IPS-20b (cell line): ENCODE data around the gene NFAT5.
A peak's percentile ranks its signal among the peaks of the same experiment; 100 is the strongest.
"Not testable (repeated sequence)": the region's sequence is repeated elsewhere in the genome, so short reads cannot be mapped to it uniquely, and the experiment has no call there.

Experiments
- H3K27ac ChIP-seq: one replicate; pipeline ENCODE4 v1.5.1; 2013; ENCODE audit warnings: low read length
- H3K27me3 ChIP-seq: 2 replicates; pipeline ENCODE4 v1.6.1; 2013; ENCODE audit warnings: mild to moderate bottlenecking, low read length, inconsistent platforms; ENCODE audit not compliant: insufficient read depth
- H3K36me3 ChIP-seq: 2 replicates; pipeline ENCODE4 v1.6.1; 2013; ENCODE audit warnings: low read depth, mild to moderate bottlenecking, inconsistent platforms, low read length, moderate library complexity; ENCODE audit not compliant: insufficient read depth
- H3K4me1 ChIP-seq: 2 replicates; pipeline ENCODE4 v1.6.1; 2013; ENCODE audit warnings: mild to moderate bottlenecking, control low read depth, inconsistent platforms, low read length, moderate library complexity; ENCODE audit not compliant: insufficient read depth
- H3K4me3 ChIP-seq: 2 replicates; pipeline ENCODE4 v1.5.1; 2013; ENCODE audit warnings: mild to moderate bottlenecking, low read length, inconsistent platforms
- H3K9ac ChIP-seq: 2 replicates; pipeline ENCODE4 v1.6.1; 2013; ENCODE audit warnings: low read depth, mild to moderate bottlenecking, inconsistent platforms, low read length, moderate library complexity
- H3K9me3 ChIP-seq: 2 replicates; pipeline ENCODE4 v1.6.1; 2013; ENCODE audit warnings: mild to moderate bottlenecking, low read depth, low read length, inconsistent platforms; ENCODE audit not compliant: insufficient read depth

NFAT5 gene, protein sequence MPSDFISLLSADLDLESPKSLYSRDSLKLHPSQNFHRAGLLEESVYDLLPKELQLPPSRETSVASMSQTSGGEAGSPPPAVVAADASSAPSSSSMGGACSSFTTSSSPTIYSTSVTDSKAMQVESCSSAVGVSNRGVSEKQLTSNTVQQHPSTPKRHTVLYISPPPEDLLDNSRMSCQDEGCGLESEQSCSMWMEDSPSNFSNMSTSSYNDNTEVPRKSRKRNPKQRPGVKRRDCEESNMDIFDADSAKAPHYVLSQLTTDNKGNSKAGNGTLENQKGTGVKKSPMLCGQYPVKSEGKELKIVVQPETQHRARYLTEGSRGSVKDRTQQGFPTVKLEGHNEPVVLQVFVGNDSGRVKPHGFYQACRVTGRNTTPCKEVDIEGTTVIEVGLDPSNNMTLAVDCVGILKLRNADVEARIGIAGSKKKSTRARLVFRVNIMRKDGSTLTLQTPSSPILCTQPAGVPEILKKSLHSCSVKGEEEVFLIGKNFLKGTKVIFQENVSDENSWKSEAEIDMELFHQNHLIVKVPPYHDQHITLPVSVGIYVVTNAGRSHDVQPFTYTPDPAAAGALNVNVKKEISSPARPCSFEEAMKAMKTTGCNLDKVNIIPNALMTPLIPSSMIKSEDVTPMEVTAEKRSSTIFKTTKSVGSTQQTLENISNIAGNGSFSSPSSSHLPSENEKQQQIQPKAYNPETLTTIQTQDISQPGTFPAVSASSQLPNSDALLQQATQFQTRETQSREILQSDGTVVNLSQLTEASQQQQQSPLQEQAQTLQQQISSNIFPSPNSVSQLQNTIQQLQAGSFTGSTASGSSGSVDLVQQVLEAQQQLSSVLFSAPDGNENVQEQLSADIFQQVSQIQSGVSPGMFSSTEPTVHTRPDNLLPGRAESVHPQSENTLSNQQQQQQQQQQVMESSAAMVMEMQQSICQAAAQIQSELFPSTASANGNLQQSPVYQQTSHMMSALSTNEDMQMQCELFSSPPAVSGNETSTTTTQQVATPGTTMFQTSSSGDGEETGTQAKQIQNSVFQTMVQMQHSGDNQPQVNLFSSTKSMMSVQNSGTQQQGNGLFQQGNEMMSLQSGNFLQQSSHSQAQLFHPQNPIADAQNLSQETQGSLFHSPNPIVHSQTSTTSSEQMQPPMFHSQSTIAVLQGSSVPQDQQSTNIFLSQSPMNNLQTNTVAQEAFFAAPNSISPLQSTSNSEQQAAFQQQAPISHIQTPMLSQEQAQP (N-terminal part only)

DNA sequence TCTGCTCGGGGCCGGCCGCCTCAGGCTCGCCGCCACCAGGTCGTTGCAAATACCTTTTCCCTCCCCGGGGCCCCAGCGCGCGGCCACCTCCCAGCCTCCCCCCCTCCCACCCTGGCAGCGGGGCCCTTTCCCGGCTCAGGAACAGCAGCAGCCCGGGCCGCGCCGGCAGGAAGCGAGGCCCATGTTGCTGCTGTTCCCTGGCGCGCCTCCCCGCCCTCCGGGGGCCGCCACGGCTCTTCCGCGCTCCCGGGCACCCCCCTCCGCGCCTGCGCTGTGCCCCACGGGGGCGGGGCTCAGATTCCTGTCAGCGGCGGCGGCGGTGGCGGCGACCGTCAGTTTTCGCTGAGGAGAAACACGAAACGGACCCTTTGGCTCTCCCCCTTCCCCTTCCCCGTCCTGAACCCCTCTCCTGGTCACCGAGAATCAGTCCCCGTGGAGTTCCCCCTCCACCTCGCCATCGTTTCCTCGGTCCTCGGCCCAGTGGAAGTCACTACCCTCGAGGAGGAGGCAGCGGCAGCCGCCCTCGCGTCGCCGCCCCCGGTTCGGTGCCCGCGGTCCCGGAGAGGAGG is at the start of gene NFAT5:
NFAT5 (plus strand) TSS at position 296 of the 569 bp plus-strand sequence. CDS start 336 bp downstream, outside the sequence.
- Histone ChIP-seq H3K4me1 (peaks cover 32% of the 10 kb centered on the region), H3K27ac (peak within 1 kb of the TSS; percentile 34)

GRCh38 chr16:69517914-69518313 is 47.9 kb upstream of the NFAT5 start:
- H3K9ac ChIP-seq, H3K4me3 ChIP-seq, H3K4me1 ChIP-seq, H3K36me3 ChIP-seq, H3K27me3 ChIP-seq, H3K27ac ChIP-seq, H3K9me3 ChIP-seq: not testable (repeated sequence)

More for the DNA sequence above, at the start of gene NFAT5:
- H3K27me3 ChIP-seq = no peaks in the 10 kb centered on the region
- no peaks in the 10 kb centered on the region for H3K9me3 ChIP-seq
- H3K9ac ChIP-seq = peak within 1 kb of the TSS; percentile 88
- H3K4me3 ChIP-seq = peak within 1 kb of the TSS; percentile 91
- H3K36me3 ChIP-seq = no peaks in the 10 kb centered on the region

DNA sequence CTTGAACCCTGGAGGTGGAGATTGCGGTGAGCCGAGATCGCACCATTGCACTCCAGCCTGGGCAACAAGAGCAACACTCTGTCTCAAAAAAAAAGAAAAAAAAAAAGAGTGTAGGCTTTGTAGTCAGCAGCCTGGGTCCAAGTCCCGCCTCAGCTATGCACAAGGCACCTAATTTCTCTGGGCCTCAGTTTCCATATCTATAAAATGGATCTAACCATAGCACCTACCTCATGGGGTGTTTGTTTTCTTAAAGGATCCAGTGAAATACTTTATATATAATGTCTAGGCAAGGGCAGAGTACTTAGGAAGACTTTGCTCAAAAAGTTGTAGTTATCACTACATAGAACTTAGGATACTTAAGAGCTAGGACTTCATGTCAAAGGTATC is 45.4 kb upstream of the NFAT5 start:
- Histone ChIP-seq H3K36me3 (no peaks in the 10 kb centered on the region), H3K4me3 (no peak overlapping the region), H3K27me3 (no peaks in the 10 kb centered on the region), H3K9me3 (no peaks in the 10 kb centered on the region), H3K27ac (no peak overlapping the region), H3K4me1 (peaks cover 3% of the 10 kb centered on the region; the same call in 1 of the 2 replicates), H3K9ac (no peak overlapping the region)

GRCh38 chr16:69520800-69521602 is 44.8 kb upstream of the NFAT5 start:
- no peak overlapping the region for H3K4me3 ChIP-seq
- H3K4me1 ChIP-seq = peaks cover 3% of the 10 kb centered on the region; the same call in 1 of the 2 replicates
- H3K9me3 ChIP-seq = no peaks in the 10 kb centered on the region

DNA sequence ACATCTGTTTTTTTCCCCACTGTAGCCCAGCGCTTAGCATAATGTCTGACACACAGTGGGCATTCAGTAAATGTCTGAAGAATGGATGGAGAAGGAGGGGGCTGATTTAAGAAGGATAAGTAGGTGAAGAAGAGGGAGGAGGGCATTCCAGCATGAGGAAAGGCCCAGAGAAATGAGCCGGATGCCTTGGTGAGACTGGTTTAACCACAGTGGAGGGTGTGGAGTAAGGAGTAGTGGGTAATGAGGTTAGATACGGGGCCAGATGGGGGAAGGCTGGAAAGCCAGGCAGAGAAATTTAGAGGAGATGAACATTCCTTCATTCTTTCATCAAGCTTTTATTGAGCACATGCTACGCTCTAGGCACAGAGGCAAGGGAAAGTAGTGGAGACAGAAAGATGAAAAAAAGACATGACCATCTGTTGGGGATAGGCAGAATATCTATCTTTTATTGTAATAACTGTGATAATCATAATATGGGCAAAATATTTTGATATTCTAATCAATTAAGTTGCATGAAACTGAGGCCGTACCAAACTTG is 43.7 kb upstream of the NFAT5 start:
- no peak overlapping the region for H3K9ac ChIP-seq
- no peaks in the 10 kb centered on the region for H3K9me3 ChIP-seq
- peaks cover 3% of the 10 kb centered on the region; the same call in 1 of the 2 replicates for H3K4me1 ChIP-seq
- H3K36me3 ChIP-seq = no peaks in the 10 kb centered on the region
- no peak overlapping the region for H3K4me3 ChIP-seq
- H3K27ac ChIP-seq = no peak overlapping the region
- no peaks in the 10 kb centered on the region for H3K27me3 ChIP-seq

More at GRCh38 chr16:69520800-69521602, 44.8 kb upstream of the NFAT5 start:
- no peak overlapping the region for H3K27ac ChIP-seq
- no peak overlapping the region for H3K9ac ChIP-seq
- no peaks in the 10 kb centered on the region for H3K36me3 ChIP-seq
- no peaks in the 10 kb centered on the region for H3K27me3 ChIP-seq

DNA sequence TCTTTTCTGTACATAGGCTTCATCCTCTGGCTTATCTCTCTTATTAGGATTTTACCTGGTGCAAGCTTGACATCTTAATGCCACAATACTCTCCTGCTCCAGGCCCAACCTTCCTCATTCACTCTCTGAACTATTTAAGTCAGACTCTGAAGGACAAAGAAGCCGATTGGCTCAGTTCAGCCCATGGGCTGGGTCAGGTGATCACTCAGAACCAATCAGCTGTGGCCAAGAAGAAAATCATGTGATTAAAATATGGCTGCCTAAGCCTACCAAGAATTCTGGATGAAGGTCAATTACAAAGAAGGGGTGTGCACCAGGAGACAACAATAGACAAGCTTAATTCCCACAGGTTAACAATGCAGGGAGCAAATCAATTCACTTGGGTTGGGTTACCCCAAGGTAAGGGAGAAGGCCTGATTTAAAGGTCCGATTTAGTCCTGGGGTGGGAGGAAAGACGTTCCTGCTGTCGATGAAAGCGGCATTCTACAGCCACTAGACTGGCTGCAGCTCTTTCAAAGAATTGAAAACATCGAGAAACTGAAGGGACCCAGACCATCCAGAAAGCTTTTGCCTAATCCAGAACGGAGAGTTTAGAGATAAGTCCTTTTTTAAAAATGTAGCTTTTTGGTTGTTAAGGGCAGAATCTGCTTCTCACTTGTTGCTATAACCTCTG is 42.9 kb upstream of the NFAT5 start:
- Histone ChIP-seq H3K4me3 (no peak overlapping the region), H3K9ac (no peak overlapping the region), H3K27me3 (no peaks in the 10 kb centered on the region)

GRCh38 chr16:69523566-69524305 is 42.0 kb upstream of the NFAT5 start:
- Histone ChIP-seq H3K27me3 (no peaks in the 10 kb centered on the region), H3K4me1 (peaks cover 3% of the 10 kb centered on the region; the same call in 1 of the 2 replicates), H3K9me3 (no peaks in the 10 kb centered on the region), H3K4me3 (no peak overlapping the region), H3K9ac (no peak overlapping the region), H3K36me3 (no peaks in the 10 kb centered on the region), H3K27ac (no peak overlapping the region)

More for the DNA sequence above, 42.9 kb upstream of the NFAT5 start:
- Histone ChIP-seq H3K27ac (no peak overlapping the region), H3K9me3 (no peaks in the 10 kb centered on the region), H3K36me3 (no peaks in the 10 kb centered on the region), H3K4me1 (peaks cover 3% of the 10 kb centered on the region; the same call in 1 of the 2 replicates)

DNA sequence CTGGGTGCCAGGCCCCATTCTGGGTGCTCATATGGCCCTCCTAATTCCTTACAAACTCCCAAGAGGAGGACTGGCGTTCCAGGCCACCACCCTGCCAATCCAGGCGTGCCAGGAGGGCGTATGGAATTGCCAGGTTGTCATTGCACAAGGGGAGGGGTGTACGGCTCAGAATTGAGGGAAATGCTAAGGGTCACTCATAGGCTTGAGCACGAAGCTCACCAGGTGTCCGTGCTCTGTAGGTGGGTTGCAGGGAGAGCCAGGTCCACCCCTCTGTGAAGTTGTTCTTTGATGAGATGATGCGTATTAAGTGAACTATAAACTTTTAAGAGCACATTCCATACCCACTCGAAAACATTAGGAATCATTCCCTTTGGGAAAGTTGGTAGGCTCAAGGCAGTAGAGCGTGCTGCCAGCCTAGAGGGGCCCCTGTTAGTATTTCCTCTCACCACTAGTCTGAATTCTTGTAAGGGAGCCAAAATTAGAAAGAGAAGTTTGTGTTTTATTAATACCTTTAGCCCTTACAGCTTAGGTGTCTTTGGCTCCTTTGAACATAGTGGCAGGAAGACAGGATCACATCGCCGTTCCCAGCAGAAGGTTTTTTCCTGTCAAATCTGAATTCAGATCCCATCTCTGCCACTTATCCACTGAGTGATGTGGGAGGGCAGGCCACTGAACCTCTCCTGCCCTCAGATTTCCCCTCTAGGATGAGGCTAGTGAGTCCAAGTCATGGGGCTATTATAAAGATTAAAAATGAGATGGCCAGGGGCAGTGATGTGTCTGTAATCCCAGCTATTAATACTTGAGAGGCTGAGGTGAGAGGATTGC is 38.7 kb upstream of the NFAT5 start:
- no peak overlapping the region for H3K27ac ChIP-seq
- peaks cover 13% of the 10 kb centered on the region for H3K4me1 ChIP-seq
- H3K9ac ChIP-seq = no peak overlapping the region
- H3K27me3 ChIP-seq = no peaks in the 10 kb centered on the region
- H3K9me3 ChIP-seq = no peaks in the 10 kb centered on the region
- no peaks in the 10 kb centered on the region for H3K36me3 ChIP-seq
- H3K4me3 ChIP-seq = no peak overlapping the region

DNA sequence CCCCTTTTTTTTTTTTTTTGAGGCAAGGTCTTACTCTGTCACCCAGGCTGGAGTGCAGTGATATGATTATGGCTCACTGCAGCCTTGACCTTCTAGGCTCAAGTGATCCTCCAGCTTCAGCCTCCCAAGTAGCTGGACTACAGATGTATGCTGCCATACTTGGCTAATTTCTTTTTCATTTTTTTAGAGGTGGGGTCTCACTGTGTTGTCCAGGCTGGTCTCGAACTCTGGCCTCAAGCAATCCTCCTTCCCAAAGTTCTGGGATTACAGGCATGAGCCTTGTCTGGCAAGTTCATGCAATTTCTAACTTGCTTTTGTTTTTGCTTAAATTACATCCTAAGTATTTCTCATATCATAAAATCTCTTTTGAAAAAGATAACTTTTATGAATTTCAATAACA is 33.8 kb upstream of the NFAT5 start:
- Histone ChIP-seq H3K9ac (no peak overlapping the region), H3K27ac (no peak overlapping the region), H3K4me3 (no peak overlapping the region), H3K4me1 (peaks cover 19% of the 10 kb centered on the region), H3K36me3 (no peaks in the 10 kb centered on the region), H3K9me3 (no peaks in the 10 kb centered on the region), H3K27me3 (no peaks in the 10 kb centered on the region)
